Heart right ventricle (tissue), 16 donors: ENCODE measurements around the gene RELB. TPM values are rescaled to one million over a fixed set of nuclear protein-coding genes. Genes with fewer than 3 reads are reported as not detected.
A peak's percentile ranks its signal among the peaks of the same experiment; 100 is the strongest.

Source experiments
- ATAC-seq, 8 donors: fragments of 200-7000 bp; cut with Tn5 transposase; one replicate each; pipeline ENCODE4 v1.9.1; 2020; ENCODE audit warnings: mild to moderate bottlenecking in 8 of 8, moderate library complexity in 8 of 8, moderate number of reproducible peaks in 1 of 8
- DNase-seq, 2 donors: peaks; one replicate each; pipeline ENCODE4 v3.0.0-alpha.2; 2020
- H3K27ac ChIP-seq, 10 donors: fragments of 200-600 bp; sonication (generic) in 2 of 10; one replicate each; pipeline versions ENCODE4 v1.5.0 to v1.8.0; 2020 to 2022; ENCODE audit warnings: mild to moderate bottlenecking in 3 of 10
- H3K27me3 ChIP-seq, 7 donors: fragments of 200-600 bp; one replicate each; pipeline ENCODE4 v1.8.0; 2021 to 2022; ENCODE audit warnings: mild to moderate bottlenecking in 2 of 7
- H3K36me3 ChIP-seq, 9 donors: fragments of 200-600 bp; sonication (generic) in 1 of 9; one replicate each; pipeline versions ENCODE4 v1.5.0 to v1.8.0; 2020 to 2022; ENCODE audit warnings: mild to moderate bottlenecking in 2 of 9
- H3K4me1 ChIP-seq, 9 donors: fragments of 200-600 bp; sonication (generic) in 1 of 9; one replicate each; pipeline versions ENCODE4 v1.5.0 to v1.8.0; 2020 to 2022; ENCODE audit warnings: mild to moderate bottlenecking in 4 of 9
- H3K4me3 ChIP-seq, 10 donors: fragments of 200-600 bp; sonication (generic) in 2 of 10; one replicate each; pipeline versions ENCODE4 v1.5.0 to v1.8.0; 2020 to 2022; ENCODE audit warnings: mild to moderate bottlenecking in 7 of 10, moderate library complexity in 2 of 10
- H3K9me3 ChIP-seq, 11 donors: fragments of 200-600 bp in 10 of 11; sonication (generic) in 2 of 11; one replicate each; pipeline versions ENCODE4 v1.5.0 to v1.8.0; 2013 to 2022; ENCODE audit warnings: mild to moderate bottlenecking in 2 of 11, control low read depth in 1 of 11, moderate library complexity in 1 of 11
- WGBS, 2 donors: extraction: QIAGEN DNeasy Blood & Tissue Kit; methylation state at CpG; one replicate each; pipeline ENCODE4 v1.1.7; 2013; ENCODE audit warnings: inconsistent platforms in 1 of 2; 5-methylcytosine and 5-hydroxymethylcytosine counted together
- intact Hi-C, 10 donors: fragments of 100-400 bp; cut with DNase I; formaldehyde crosslinking; loops; one replicate each; pipeline versions ENCODE4 v1.11.1 to v1.14.2; 2022
- polyA plus RNA-seq, 2 donors: library from polyadenylated mRNA; stranded (reverse); fragments of 200-250 nt; gene quantifications; one replicate each; pipeline ENCODE4 v1.2.3, GENCODE V29; 2013
- total RNA-seq, 10 donors: library from RNA; stranded (reverse); fragmentation: NEBNext Ultra II Directional in 3 of 10; extraction: Animal tissue kit (Norgen Biotek cat#: 25700) in 3 of 10; gene quantifications; one replicate each; pipeline versions ENCODE4 v1.2.1 to v1.2.4, GENCODE V29; 2021 to 2023
- TF ChIP-seq, protein P1 (sequence below), 9 donors: fragments of 200-600 bp; sonication (generic) in 2 of 9; IDR thresholded peaks; one replicate each; pipeline versions ENCODE4 v1.5.0 to v1.8.0; 2021 to 2022; ENCODE audit warnings: antibody characterized with exemption in 9 of 9, mild to moderate bottlenecking in 5 of 9, moderate library complexity in 1 of 9
- donor health status: Arrhythmogenic right ventricular cardiomyopathy.
- donor health status: ischemic (EF 13 %, LVEDD 7.1; RV severe dilation, severe dysfunction).
- donor health status: healthy with polysubstance abuse.
- donor health status: DM: no; HTN: yes; CAD: no.
- donor health status: DM: no; HTN: no; CAD: no.
- donor health status: ischemic (EF 25% LVEDD 6.9; RV normal size, moderate dysfunction).
- donor health status: ischemic (EF 25% LVEDD 5.7; RV mildly dilated, moderate dysfunction).
- donor health status: healthy.
- donor health status: DM: yes; HTN: yes; CAD: no.
- donor health status: Ischemic cardiomyopathy.
- donor health status: ischemic (EF 35%, LVEDD 5.7; RV mildly dilated, moderate dysfunction).
- donor health status: nonischemic (EF 11% LVEDD 7.7; RV severe dilation, severe dysfunction).
- donor health status: DM: yes; HTN: yes; CAD: no.
- donor health status: PGD.
- donor health status: ischemic (EF 29% LVEDD 5.4; RV normal size, mild dysfunction).
- donor health status: nonischemic (EF 23%, LVEDD 6.1; RV moderate dilation, normal function).

RELB gene
- total and polyA plus RNA-seq, 12 donors, result 1.3 to 19.3 (median 5.5) TPM

DNA sequence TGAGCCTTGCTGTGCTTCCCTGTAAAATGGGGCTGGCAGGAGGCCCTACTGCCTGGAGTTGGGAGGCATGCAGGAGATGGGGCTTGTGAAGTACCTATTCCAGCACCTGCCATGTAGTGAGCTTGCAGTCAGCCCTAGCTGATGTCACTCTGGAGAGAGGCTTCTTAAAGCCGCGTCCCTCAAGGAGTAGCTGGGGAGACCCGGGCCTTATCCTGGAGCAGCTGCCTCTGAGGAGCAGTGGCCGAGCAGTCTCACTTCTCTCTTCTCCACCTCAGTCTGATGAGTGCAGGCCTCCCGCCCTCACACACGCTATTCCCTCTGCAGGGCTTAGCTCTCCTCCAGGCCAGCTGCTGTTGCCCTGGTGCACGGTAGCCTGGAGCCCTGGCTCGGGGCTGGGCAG is 55.6 kb downstream of the RELB start:
- intact Hi-C loops, result loop anchor here in 4 of 10 donors (5.0 to 10.0 kb wide), 2 partner anchors 70 to 152 kb away; partner anchors contain the start of gene APOE (in 3 of the 4)
- H3K9me3 ChIP-seq, result no peaks in the 10 kb centered on the region
- no peaks in the 10 kb centered on the region for H3K27me3 ChIP-seq
- DNase-seq (no peak), ATAC-seq (no peak)
- no peak overlapping the region for H3K27ac ChIP-seq
- H3K4me3 ChIP-seq, result no peak overlapping the region
- H3K36me3 ChIP-seq, result peaks cover 4 to 100% (median 70%) of the 10 kb centered on the region in 9 donors
- peaks cover 0 to 7% (median 0%) of the 10 kb centered on the region in 9 donors for H3K4me1 ChIP-seq
- TF ChIP-seq, protein P1, sequence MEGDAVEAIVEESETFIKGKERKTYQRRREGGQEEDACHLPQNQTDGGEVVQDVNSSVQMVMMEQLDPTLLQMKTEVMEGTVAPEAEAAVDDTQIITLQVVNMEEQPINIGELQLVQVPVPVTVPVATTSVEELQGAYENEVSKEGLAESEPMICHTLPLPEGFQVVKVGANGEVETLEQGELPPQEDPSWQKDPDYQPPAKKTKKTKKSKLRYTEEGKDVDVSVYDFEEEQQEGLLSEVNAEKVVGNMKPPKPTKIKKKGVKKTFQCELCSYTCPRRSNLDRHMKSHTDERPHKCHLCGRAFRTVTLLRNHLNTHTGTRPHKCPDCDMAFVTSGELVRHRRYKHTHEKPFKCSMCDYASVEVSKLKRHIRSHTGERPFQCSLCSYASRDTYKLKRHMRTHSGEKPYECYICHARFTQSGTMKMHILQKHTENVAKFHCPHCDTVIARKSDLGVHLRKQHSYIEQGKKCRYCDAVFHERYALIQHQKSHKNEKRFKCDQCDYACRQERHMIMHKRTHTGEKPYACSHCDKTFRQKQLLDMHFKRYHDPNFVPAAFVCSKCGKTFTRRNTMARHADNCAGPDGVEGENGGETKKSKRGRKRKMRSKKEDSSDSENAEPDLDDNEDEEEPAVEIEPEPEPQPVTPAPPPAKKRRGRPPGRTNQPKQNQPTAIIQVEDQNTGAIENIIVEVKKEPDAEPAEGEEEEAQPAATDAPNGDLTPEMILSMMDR (IDR thresholded peaks at IDR 0.05), result no peak
- WGBS, 2 donors, result 86 to 90% methylated on average over 8 of the region's 8 CpGs

- DNase-seq (no peak), ATAC-seq (peak in 2 of 8 donors; percentile 14 to 25)
- Histone ChIP-seq H3K36me3 (peaks cover 4 to 100% (median 76%) of the 10 kb centered on the region in 9 donors), H3K4me3 (no peak overlapping the region), H3K27me3 (no peaks in the 10 kb centered on the region), H3K9me3 (no peaks in the 10 kb centered on the region), H3K27ac (no peak overlapping the region), H3K4me1 (peaks cover 0 to 1% (median 0%) of the 10 kb centered on the region in 9 donors)
- intact Hi-C loops, result loop anchor here in 4 of 10 donors (5.0 to 10.0 kb wide), 2 partner anchors 70 to 153 kb away; partner anchors contain the start of gene APOE (in 3 of the 4)
- TF ChIP-seq, protein P1 (IDR thresholded peaks at IDR 0.05), result no peak
- 87 to 95% methylated on average over 9 of the region's 9 CpGs for WGBS, 2 donors
These were observed 56.2 kb downstream of the RELB start for GRCh38 chr19:45057444-45057843.

- Histone ChIP-seq H3K36me3 (peaks cover 4 to 100% (median 89%) of the 10 kb centered on the region in 9 donors), H3K27me3 (no peaks in the 10 kb centered on the region), H3K4me1 (no peaks in the 10 kb centered on the region), H3K4me3 (no peak overlapping the region), H3K9me3 (no peaks in the 10 kb centered on the region), H3K27ac (no peak overlapping the region)
- WGBS, 2 donors, result 86 to 87% methylated on average over 14 of the region's 14 CpGs
- TF ChIP-seq, protein P1 (IDR thresholded peaks at IDR 0.05), result no peak
- ATAC-seq (peak in 1 of 8 donors; percentile 16), DNase-seq (no peak)
- intact Hi-C loops, result loop anchor here in 4 of 10 donors (5.0 to 10.0 kb wide), 2 partner anchors 71 to 154 kb away; partner anchors contain the start of gene APOE (in 3 of the 4)
These were observed 57.4 kb downstream of the RELB start for GRCh38 chr19:45058622-45059159.

- ATAC-seq (peak in 7 of 8 donors; percentile 59 to 73 (median 67)), DNase-seq (peak; percentile 55 to 71)
- Histone ChIP-seq H3K36me3 (peaks cover 9 to 100% (median 91%) of the 10 kb centered on the region in 9 donors), H3K27me3 (no peaks in the 10 kb centered on the region), H3K4me3 (no peak overlapping the region), H3K9me3 (no peaks in the 10 kb centered on the region), H3K27ac (no peak overlapping the region), H3K4me1 (no peaks in the 10 kb centered on the region)
- 62 to 65% methylated on average over 16 of the region's 16 CpGs for WGBS, 2 donors
- TF ChIP-seq, protein P1 (IDR thresholded peaks at IDR 0.05), result peak; percentile 75 to 88 (median 84)
- intact Hi-C loops, result loop anchor here in 4 of 10 donors (5.0 to 10.0 kb wide), 2 partner anchors 72 to 155 kb away; partner anchors contain the start of gene APOE (in 3 of the 4)
These were observed 58.1 kb downstream of the RELB start for GRCh38 chr19:45059258-45059965.
